HepG2 (cell line): Measurements from ENCODE around the gene SERTAD4. TPM values are rescaled to one million over a fixed set of nuclear protein-coding genes. Genes with fewer than 3 reads are reported as not detected.
"Not testable (repeated sequence)": the region's sequence is repeated elsewhere in the genome, so short reads cannot be mapped to it uniquely, and the experiment has no call there.

Source experiments
- ATAC-seq: fragments of 200-7000 bp; cut with Tn5 transposase; 3 replicates; pipeline ENCODE4 v1.9.1; 2020; ENCODE audit warnings: mild to moderate bottlenecking, moderate library complexity
- BruUV-seq: library from RNA; stranded (reverse); fragments of 400-500 nt; replicated peaks from 2 replicates; lab custom pipeline; 2021; lab: Mats Ljungman, UMichigan
- CTCF ChIA-PET: fragments of 300-600 bp; formaldehyde crosslinking; extraction: SDS; loops from one replicate; lab custom pipeline; 2021; ENCODE audit warnings: low total read pairs, inconsistent platforms, low intra/inter-chr PET ratio; lab: Yijun Ruan, JAX
- POLR2A ChIA-PET: fragments of 350-600 bp; sonication (Branson Sonifier 250); formaldehyde crosslinking; loops from one replicate; lab custom pipeline; 2020; ENCODE audit warnings: antibody characterized with exemption, inconsistent platforms; lab: Yijun Ruan, JAX
- DNase-seq: peaks from one replicate; pipeline ENCODE4 v3.0.0-alpha.2; 2015; ENCODE audit warnings: low spot score
- FAIRE-seq: peaks from 3 replicates; lab custom pipeline; 2011; peaks lifted over from hg19 to GRCh38; lab: Jason Lieb, UNC
- H2AFZ ChIP-seq: one replicate; pipeline ENCODE4 v1.6.1; 2011; ENCODE audit warnings: low read length, inconsistent platforms
- H3K27ac ChIP-seq: fragments of 300-600 bp; 3 replicates; pipeline ENCODE4 v1.8.0; 2011; ENCODE audit warnings: mixed run types, mild to moderate bottlenecking, mixed read lengths, low read length, inconsistent platforms; ENCODE audit not compliant: insufficient read depth; ENCODE audit errors: extremely low read length
- H3K27me3 ChIP-seq, 2 experiments: fragments of 200-600 bp in 1 of 2; 2 replicates in 1 of 2; 3 replicates in 1 of 2; pipeline versions ENCODE4 v1.6.0 to v1.8.0; 2011; ENCODE audit warnings: low read length in 2 of 2, mild to moderate bottlenecking in 2 of 2, moderate library complexity in 2 of 2, inconsistent platforms in 1 of 2; ENCODE audit not compliant: insufficient read depth in 2 of 2, control insufficient read depth in 1 of 2
- H3K36me3 ChIP-seq, 2 experiments: fragments of 200-600 bp in 1 of 2; replicated peaks in 1 of 2; 2 replicates in 1 of 2; 3 replicates in 1 of 2; pipeline versions ENCODE4 v1.5.1 to v1.8.0; 2011; ENCODE audit warnings: low read length in 2 of 2, inconsistent platforms in 1 of 2; ENCODE audit not compliant: insufficient read depth in 2 of 2, control insufficient read depth in 1 of 2
- H3K4me1 ChIP-seq: 2 replicates; pipeline ENCODE4 v1.5.1; 2012; ENCODE audit warnings: low read length, inconsistent platforms; ENCODE audit not compliant: insufficient read depth
- H3K4me2 ChIP-seq: 2 replicates; pipeline ENCODE4 v1.6.0; 2011; ENCODE audit warnings: low read depth, low read length, inconsistent platforms
- H3K4me3 ChIP-seq, 3 experiments: fragments of 200-600 bp in 1 of 3; sonication (generic), shearing (Covaris generic) in 1 of 3; replicated peaks in 1 of 3; 2 replicates each; pipeline ENCODE4 v1.5.1; 2011 to 2016; ENCODE audit warnings: low read length in 3 of 3, inconsistent platforms in 2 of 3, low read depth in 2 of 3, mild to moderate bottlenecking in 2 of 3, control low read depth in 1 of 3, mixed read lengths in 1 of 3; ENCODE audit not compliant: insufficient read depth in 1 of 3
- H3K79me2 ChIP-seq: one replicate; pipeline ENCODE4 v1.6.1; 2011; ENCODE audit warnings: low read length, inconsistent platforms; ENCODE audit not compliant: insufficient read depth
- H3K9ac ChIP-seq: 2 replicates; pipeline ENCODE4 v1.6.0; 2011; ENCODE audit warnings: mild to moderate bottlenecking, low read depth, low read length, inconsistent platforms; ENCODE audit not compliant: insufficient read depth
- H3K9me3 ChIP-seq: 2 replicates; pipeline ENCODE4 v1.5.1; 2012; ENCODE audit warnings: mild to moderate bottlenecking, low read length
- H4K20me1 ChIP-seq: 2 replicates; pipeline ENCODE4 v1.6.0; 2011; ENCODE audit warnings: inconsistent platforms, mild to moderate bottlenecking, low read length, moderate library complexity; ENCODE audit not compliant: insufficient read depth
- MED13 ChIP-seq: sonication (generic); formaldehyde crosslinking; IDR thresholded peaks from 2 replicates; pipeline ENCODE4 v1.5.0; 2020; ENCODE audit warnings: missing genetic modification reagents
- MEF2D ChIP-seq: sonication (generic); formaldehyde crosslinking; IDR thresholded peaks from 2 replicates; pipeline ENCODE4 v1.5.1; 2020; ENCODE audit warnings: mild to moderate bottlenecking, missing genetic modification reagents
- RAD51 ChIP-seq: fragments of 450-650 bp; IDR thresholded peaks from 2 replicates; pipeline ENCODE4 v1.6.1; 2016; ENCODE audit warnings: borderline replicate concordance
- WGBS: methylation state at CpG from one replicate; pipeline ENCODE4 v1.1.6; 2017; ENCODE audit warnings: low lambda C conversion rate; 5-methylcytosine and 5-hydroxymethylcytosine counted together
- in situ Hi-C: cut with HindIII; loops from 2 replicates; pipeline ENCODE4 v1.10.0; 2017; ENCODE audit warnings: low pct_unique_long_range_greater_than_20kb; ENCODE audit not compliant: extremely low pct_ligation_motif_present
- intact Hi-C: fragments of 100-400 bp; cut with micrococcal nuclease; formaldehyde crosslinking; loops from one replicate; pipeline ENCODE4 v1.10.0; 2022; ENCODE audit not compliant: unreplicated experiment
- polyA plus RNA-seq, 8 experiments: library from polyadenylated mRNA; depleted of rRNA in 3 of 8; stranded (reverse) in 7 of 8; unstranded in 1 of 8; fragments of >200 nt; fragmentation: Illumina TruSeq in 4 of 8; extraction: Trizol in 4 of 8; gene quantifications; 2 replicates each; pipeline versions ENCODE4 v1.2.1 to v1.2.3, GENCODE V29; 2011 to 2016; ENCODE audit warnings: low read depth in 4 of 8, missing spikeins in 1 of 8, mixed read lengths in 1 of 8; ENCODE audit not compliant: insufficient read depth in 1 of 8
- total RNA-seq, 5 experiments: library from RNA; depleted of rRNA; stranded (reverse); fragments of >200 nt; fragmentation: Illumina TruSeq; extraction: Trizol; gene quantifications; 2 replicates each; pipeline ENCODE4 v1.2.3, GENCODE V29; 2016; ENCODE audit warnings: low read depth in 1 of 5

The SERTAD4 gene
- total and polyA plus RNA-seq, 2 of the 13 experiments (the other 11 are each of a cell fraction or from before 2014, with no cell fraction given) = not detected

DNA sequence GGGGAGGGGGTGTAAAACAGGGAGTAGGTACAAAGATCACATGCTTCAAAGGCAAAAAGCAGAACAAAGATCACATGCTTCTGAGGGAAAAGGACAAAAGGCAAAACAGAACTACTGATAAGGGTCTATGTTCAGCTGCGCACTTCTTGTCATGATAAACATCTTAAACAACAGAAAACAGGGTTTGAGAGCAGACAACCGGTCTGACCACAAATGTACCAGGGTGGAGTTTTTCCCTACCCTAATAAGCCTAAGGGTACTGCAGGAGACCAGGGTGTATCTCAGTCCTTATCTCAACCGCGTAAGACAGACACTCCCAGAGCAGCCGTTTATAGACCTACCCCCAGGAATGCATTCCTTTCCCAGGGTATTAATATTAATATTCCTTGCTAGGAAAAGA, 36.3 kb upstream of the SERTAD4 start:
- POLR2A ChIA-PET, ATAC-seq, CTCF ChIA-PET: not testable (repeated sequence)

GRCh38 chr1:210198840-210199239, 33.8 kb upstream of the SERTAD4 start:
- CTCF ChIA-PET = no interaction called here
- Histone ChIP-seq H2AFZ (no peak overlapping the region), H3K27me3 (no peaks in the 10 kb centered on the region), H3K9ac (no peak overlapping the region), H3K4me2 (no peak overlapping the region), H3K79me2 (no peaks in the 10 kb centered on the region), H3K36me3 (no peaks in the 10 kb centered on the region), H3K4me1 (no peaks in the 10 kb centered on the region), H3K9me3 (peaks cover 13% of the 10 kb centered on the region), H4K20me1 (no peaks in the 10 kb centered on the region), H3K4me3 (no peak overlapping the region), H3K27ac (no peak overlapping the region)
- FAIRE-seq (no peak), DNase-seq (no peak), ATAC-seq (no peak)
- BruUV-seq = no TSS peak
- TF ChIP-seq MED13 (CRISPR knock-in tag) = no peak
- no peak for TF ChIP-seq MEF2D (CRISPR knock-in tag)
- peak; percentile 50; the same call in 1 of the 2 replicates for TF ChIP-seq RAD51
- intact Hi-C loops = no loop called here
- in situ Hi-C loops = no loop called here
- 4% methylated on average over 3 of the region's 3 CpGs for WGBS
- POLR2A ChIA-PET = no interaction called here

More for the DNA sequence above, 36.3 kb upstream of the SERTAD4 start:
- BruUV-seq, intact Hi-C loops, FAIRE-seq, H2AFZ ChIP-seq, H3K36me3 ChIP-seq, H3K27me3 ChIP-seq, H3K79me2 ChIP-seq, H3K4me2 ChIP-seq, H3K4me3 ChIP-seq, in situ Hi-C loops, H4K20me1 ChIP-seq, H3K4me1 ChIP-seq, H3K9ac ChIP-seq, H3K27ac ChIP-seq, DNase-seq: not testable (repeated sequence)
- 40% methylated on average over 5 of the region's 5 CpGs for WGBS
- peaks cover 13% of the 10 kb centered on the region for H3K9me3 ChIP-seq
